GM15510 (cell line): ENCODE results near the gene FAAP20.

Experiments used
- POLR2A ChIP-seq: IDR thresholded peaks from 3 replicates; pipeline ENCODE4 v1.6.1; 2011; ENCODE audit warnings: borderline replicate concordance; ENCODE audit not compliant: insufficient read length; ENCODE audit errors: extremely low read depth

Gene FAAP20

GRCh38 chr1:2197707-2198165 is 3.2 kb upstream of the FAAP20 start:
- no peak for TF ChIP-seq POLR2A

DNA sequence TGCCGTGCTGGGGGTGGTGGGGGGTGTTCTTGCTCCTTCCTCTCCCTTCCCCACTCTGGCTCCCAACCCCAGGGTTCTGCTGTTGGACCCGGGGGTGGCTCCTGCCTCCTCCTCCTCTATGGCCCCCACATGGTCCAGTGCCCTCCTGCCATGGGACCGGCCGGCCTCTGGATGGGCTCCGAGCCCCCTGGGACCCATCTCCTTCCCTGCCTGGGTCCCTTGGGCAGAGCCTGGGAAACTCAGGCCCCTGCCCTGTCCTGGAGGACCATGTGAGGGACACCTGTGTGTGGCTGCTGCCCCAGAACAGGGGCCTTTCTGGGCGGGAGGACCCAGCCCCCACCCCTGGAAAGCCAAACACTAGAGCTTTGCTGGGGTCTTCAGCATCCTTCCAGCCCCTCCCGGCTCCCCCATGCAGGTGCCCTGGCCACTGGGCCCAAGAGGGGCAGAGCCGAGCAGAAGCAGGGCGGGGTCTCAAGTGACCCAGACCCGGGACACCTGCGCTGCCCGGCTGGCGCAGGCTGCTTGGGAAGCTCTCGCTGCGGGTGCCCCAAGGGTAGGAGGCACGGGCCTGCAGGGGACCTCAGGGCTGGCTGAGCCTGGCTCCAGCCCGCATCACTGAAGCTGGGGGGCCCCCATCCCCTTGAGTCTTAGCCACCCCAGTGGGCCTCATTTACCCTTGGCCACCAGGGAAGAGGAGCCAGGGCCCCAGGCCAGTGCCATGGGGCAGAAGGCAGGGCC is 2.5 kb upstream of the FAAP20 start:
- no peak for TF ChIP-seq POLR2A

- TF ChIP-seq POLR2A: no peak
Observed at GRCh38 chr1:2195785-2196184, 1.2 kb upstream of the FAAP20 start.

DNA sequence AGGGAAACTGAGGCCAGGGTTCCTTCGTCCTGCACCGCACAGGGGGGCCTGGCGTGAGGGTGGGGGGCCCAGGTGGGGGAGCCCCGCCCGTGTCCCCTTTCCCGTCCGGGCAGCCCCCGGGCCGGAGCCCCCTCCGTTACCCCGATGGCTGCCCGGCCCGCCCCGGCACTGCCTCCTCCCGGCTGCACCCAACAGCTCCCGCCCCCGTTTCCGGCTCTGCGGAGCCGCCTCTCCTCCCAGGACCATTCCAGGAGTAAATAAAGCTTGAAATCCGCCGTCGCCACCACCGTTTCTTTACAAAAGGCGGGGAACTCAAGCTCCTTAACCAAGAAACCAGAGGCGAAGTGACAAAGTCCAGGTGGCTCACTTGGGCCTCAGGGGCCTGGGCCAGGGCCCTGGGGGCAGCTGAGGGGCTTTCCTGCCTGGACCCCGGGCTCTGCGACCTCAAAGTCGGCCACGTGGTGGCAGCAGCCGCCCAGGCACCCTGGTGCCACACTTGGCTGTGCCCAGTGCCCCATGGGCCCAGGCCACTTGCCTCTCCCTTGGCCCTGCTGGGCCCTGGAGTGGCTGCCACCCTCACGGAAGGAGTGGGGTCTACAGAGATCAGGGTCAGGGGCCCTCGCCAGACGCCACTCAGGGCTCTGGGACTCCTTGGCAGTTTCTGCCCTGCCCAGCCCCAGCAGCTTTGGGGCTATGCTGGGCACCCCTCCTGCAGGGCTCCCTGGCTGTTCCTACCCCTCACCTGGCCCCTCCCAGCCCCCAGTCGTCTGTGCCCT is 514 bp upstream of the FAAP20 start:
- peak; percentile 25 for TF ChIP-seq POLR2A

DNA sequence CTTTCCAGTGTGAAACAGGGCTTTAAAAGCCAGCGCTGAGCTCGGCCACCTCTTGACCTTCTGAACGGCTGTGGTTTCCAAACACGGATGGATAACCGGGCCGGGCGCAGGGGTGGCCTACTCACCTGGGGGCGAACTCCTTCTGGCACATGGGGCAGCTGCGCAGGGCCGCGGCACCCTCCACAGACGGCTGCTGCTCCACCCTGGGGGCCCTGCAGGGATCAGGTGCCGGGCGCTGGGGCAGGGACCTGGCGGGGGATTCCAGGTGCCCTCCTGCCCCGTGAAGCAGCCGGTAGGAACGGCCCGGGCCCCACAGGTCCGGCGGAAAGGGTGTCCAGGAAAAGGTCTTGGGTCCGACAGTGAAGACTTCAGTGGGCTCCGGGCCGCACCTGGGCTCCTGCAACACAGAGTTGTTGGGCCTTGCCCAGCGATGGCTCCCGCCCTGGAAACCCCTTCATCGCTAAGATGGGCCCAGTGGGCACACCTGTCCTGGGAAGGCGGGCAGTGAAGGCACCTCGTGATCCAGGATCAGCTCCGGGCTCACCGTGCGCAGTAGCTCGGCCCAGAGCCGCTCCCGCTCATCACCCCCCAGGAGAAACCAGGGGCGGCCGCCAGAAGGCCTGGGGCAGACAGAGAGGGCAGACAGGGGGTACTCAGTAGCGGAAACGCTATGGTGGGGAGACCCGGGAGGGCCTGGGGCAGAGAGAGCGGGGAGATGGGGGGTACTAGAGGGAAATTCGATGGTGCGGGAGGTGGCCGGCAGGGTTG is 874 bp downstream of the FAAP20 start:
- TF ChIP-seq POLR2A: no peak

DNA sequence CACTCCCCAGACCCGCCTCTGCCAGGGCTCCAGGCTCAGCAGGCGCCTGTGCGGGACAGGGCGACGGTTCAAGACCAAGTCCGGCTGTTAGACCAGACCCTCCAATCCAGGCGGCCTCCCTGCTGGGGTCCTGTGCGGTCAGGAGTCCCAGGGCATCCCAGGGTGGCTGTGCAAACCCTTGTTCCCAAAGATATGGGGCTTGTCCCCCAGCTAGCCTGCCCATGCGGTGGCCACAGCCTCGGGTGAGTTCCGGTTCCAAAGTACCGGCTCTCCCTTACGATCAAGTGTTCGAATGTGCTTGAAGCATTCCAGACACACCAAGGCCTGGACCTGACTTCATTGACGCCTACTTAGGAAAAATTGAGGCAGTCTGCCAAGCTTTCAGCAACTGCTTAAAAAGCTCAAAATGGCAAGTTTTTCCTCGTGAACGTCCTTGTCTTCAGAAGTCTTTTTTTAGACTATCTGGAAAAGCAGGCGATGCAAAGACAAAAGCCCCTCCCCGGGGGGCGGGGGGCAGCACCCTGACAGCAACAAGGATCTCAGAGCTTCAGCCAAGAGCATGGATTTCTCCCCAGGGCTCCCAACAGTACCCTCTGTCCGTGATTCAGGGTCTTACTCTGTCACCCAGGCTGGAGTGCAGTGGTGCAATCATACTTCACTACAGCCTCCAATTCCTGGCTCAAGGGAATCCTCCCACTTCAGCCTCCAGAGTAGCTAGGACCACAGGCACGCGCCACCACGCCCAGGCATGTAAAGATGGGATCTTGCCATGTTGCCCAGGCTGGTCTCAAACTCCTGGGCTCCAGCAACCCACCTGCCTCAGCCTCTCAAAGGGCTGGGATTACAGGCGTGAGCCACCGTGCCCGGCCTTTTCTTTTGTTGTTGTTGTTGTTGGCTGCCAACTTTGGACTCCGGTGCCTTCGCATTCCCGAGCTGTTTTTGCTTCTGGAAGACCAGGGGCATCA is 2.3 kb downstream of the FAAP20 start:
- TF ChIP-seq POLR2A: no peak

- TF ChIP-seq POLR2A: no peak
Observed at GRCh38 chr1:2190491-2190976, 4.0 kb downstream of the FAAP20 start.

GRCh38 chr1:2189459-2190425 is 4.8 kb downstream of the FAAP20 start:
- TF ChIP-seq POLR2A: peak; percentile 50

- no peak for TF ChIP-seq POLR2A
Observed at GRCh38 chr1:2188336-2188735, 6.2 kb downstream of the FAAP20 start.

DNA sequence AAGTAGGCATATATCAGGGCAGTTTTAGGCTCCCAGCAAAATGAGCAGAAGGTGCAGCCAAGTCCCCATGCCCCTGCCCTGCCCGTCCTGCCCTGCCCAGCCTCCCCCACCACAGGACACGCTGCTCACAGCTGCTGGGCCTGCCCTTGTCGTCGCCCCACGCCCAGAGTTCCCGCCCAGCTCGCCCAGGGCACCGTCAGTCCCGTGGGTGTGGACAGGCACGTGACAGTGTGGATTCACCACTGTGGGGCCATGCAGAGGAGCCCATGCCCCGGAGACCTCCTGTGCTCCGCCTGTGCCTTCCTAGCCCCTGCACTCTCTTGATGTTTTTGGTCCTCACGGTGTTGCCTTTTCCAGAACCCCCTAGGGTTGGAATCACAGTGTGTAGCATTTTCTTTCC is 7.0 kb downstream of the FAAP20 start:
- no peak for TF ChIP-seq POLR2A

DNA sequence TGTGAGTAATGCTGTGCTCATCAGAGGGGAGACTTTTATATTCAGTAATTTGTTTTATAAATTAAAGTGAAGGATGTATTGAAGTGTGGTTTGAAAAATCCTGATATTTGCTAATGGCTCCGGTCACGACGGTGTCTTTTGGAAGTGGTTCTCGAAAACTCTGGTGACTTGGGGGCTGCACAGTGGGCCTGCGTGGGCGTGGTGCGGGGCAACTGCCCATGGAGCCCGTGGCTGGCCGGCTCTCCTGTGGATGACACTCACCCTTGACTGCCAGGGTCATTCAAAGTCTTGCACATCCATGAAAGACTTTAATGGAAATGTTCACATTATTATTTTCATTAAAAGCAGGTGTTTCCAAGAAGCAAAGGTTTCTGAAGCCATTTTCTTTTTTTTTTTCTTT is 7.7 kb downstream of the FAAP20 start:
- no peak for TF ChIP-seq POLR2A

GRCh38 chr1:2185880-2186855 is 8.4 kb downstream of the FAAP20 start:
- no peak for TF ChIP-seq POLR2A

DNA sequence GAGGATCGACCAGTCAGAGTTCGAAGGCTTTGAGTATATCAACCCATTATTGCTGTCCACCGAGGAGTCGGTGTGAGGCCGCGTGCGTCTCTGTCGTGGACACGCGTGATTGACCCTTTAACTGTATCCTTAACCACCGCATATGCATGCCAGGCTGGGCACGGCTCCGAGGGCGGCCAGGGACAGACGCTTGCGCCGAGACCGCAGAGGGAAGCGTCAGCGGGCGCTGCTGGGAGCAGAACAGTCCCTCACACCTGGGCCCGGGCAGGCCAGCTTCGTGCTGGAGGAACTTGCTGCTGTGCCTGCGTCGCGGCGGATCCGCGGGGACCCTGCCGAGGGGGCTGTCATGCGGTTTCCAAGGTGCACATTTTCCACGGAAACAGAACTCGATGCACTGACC is 9.6 kb downstream of the FAAP20 start:
- TF ChIP-seq POLR2A: no peak
